Measurements from ENCODE around the gene PROSER1. TPM values are rescaled to one million over a fixed set of nuclear protein-coding genes. Genes with fewer than 3 reads are reported as not detected.
A peak's percentile ranks its signal among the peaks of the same experiment; 100 is the strongest.

PROSER1 gene
- total and polyA plus RNA-seq, 10 of the 15 experiments (the other 5 are each of a cell fraction or from before 2014, with no cell fraction given): 14.3 to 66.0 (median 26.9) TPM

DNA sequence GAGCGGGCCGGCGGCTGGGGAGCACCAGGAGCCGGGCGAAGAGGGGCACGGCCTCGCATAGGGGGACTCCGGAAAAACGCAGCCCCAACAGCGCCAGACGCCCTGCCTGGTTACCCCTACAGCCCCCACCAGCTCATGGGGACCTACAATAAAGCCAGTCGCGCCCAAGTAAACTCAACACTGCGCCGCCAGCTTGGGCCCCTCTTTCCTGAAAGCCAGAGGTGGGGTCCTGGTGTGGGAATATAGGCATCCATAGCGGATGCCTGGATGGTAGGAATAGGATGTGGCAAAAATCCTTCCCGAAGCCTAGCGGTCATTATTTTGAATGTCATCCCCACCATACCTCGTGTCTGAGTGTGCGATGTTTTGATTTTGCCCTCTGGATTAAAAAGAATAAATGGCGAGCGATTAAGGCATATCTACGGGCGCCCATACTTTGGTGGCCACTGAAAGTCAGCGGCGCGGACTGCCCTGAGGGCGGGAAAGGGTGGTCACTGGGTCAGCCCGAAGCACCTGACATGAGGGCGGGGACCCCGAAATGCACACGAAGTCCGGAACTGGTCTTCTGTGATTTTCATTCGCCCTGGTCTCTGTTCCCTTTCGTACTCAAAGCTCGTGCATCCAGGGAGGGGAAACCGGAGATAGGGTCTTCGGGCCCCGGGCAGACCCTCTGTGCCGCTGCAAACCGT is at the start of gene PROSER1, which contains the start of gene NHLRC3 (continued):
- no peak for TF ChIP-seq ZBTB4 (CRISPR knock-in tag; IDR thresholded peaks at IDR 0.05)
- no peak; the same call in 1 of the 2 replicates for TF ChIP-seq SMARCA5 (IDR thresholded peaks at IDR 0.05)
- TF ChIP-seq ZBTB33 (IDR thresholded peaks at IDR 0.05): peak; percentile 74; the same call in 1 of the 2 replicates
- no peak for TF ChIP-seq KDM1A (IDR thresholded peaks at IDR 0.05; ENCODE audit: borderline replicate concordance)
- peak; percentile 87; the same call in 1 of the 2 replicates for TF ChIP-seq RB1 (IDR thresholded peaks at IDR 0.05; ENCODE audit: borderline replicate concordance)
- TF ChIP-seq HDAC2 (IDR thresholded peaks at IDR 0.05): no peak
- no peak for TF ChIP-seq EZH2 (IDR thresholded peaks at IDR 0.05; ENCODE audit: borderline replicate concordance, control insufficient read depth, low read depth, low read length)
- no peak for TF ChIP-seq BMI1 (IDR thresholded peaks at IDR 0.05; ENCODE audit: borderline replicate concordance)
- no peak for TF ChIP-seq YBX1 (IDR thresholded peaks at IDR 0.05)
- TF ChIP-seq MYC (IDR thresholded peaks at IDR 0.05; ENCODE audit: insufficient read depth, insufficient read length, insufficient replicate concordance, low read length, severe bottlenecking): peak; percentile 75
- no peak; the same call in 1 of the 2 replicates for TF ChIP-seq SPI1 (IDR thresholded peaks at IDR 0.05; ENCODE audit: borderline replicate concordance, insufficient read depth, low read depth, low read length)
- TF ChIP-seq CREM (IDR thresholded peaks at IDR 0.05; ENCODE audit: low read depth): peak; percentile 99
- TF ChIP-seq ASH2L (IDR thresholded peaks at IDR 0.05; ENCODE audit: borderline replicate concordance, low read depth): no peak
- peak; percentile 97 for TF ChIP-seq CREB1 (IDR thresholded peaks at IDR 0.05; ENCODE audit: low read depth)
- no peak for TF ChIP-seq POLR2AphosphoS2 (IDR thresholded peaks at IDR 0.05; ENCODE audit: low read depth, low read length)
- TF ChIP-seq, protein P1, sequence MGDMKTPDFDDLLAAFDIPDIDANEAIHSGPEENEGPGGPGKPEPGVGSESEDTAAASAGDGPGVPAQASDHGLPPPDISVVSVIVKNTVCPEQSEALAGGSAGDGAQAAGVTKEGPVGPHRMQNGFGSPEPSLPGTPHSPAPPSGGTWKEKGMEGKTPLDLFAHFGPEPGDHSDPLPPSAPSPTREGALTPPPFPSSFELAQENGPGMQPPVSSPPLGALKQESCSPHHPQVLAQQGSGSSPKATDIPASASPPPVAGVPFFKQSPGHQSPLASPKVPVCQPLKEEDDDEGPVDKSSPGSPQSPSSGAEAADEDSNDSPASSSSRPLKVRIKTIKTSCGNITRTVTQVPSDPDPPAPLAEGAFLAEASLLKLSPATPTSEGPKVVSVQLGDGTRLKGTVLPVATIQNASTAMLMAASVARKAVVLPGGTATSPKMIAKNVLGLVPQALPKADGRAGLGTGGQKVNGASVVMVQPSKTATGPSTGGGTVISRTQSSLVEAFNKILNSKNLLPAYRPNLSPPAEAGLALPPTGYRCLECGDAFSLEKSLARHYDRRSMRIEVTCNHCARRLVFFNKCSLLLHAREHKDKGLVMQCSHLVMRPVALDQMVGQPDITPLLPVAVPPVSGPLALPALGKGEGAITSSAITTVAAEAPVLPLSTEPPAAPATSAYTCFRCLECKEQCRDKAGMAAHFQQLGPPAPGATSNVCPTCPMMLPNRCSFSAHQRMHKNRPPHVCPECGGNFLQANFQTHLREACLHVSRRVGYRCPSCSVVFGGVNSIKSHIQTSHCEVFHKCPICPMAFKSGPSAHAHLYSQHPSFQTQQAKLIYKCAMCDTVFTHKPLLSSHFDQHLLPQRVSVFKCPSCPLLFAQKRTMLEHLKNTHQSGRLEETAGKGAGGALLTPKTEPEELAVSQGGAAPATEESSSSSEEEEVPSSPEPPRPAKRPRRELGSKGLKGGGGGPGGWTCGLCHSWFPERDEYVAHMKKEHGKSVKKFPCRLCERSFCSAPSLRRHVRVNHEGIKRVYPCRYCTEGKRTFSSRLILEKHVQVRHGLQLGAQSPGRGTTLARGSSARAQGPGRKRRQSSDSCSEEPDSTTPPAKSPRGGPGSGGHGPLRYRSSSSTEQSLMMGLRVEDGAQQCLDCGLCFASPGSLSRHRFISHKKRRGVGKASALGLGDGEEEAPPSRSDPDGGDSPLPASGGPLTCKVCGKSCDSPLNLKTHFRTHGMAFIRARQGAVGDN (IDR thresholded peaks at IDR 0.05): peak; percentile 39; the same call in 1 of the 2 replicates
- no peak for TF ChIP-seq PKNOX1 (IDR thresholded peaks at IDR 0.05)
- peak; percentile 56 for TF ChIP-seq ATF7 (IDR thresholded peaks at IDR 0.05; ENCODE audit: low read depth)
- peak; percentile 27; the same call in 1 of the 2 replicates for TF ChIP-seq GATAD2B (conservative IDR thresholded peaks at IDR 0.05; ENCODE audit: low read depth)
- TF ChIP-seq YY1 (IDR thresholded peaks at IDR 0.05; ENCODE audit: low read depth, low read length): peak; percentile 78

Data from GM12878 (cell line).